Left cardiac atrium (tissue), 2 donors: Measurements from ENCODE around the gene SLC49A3. TPM values are rescaled to one million over a fixed set of nuclear protein-coding genes. Genes with fewer than 3 reads are reported as not detected.

Experiments
- total RNA-seq, 2 donors: library from RNA; stranded (reverse); fragmentation: NEBNext Ultra II Directional; extraction: Animal tissue kit (Norgen Biotek cat#: 25700); gene quantifications; one replicate each; pipeline ENCODE4 v1.2.1, GENCODE V29; 2021
- donor health status: DM: no; HTN: yes; CAD: no; lungs with severe emphysema.
- donor health status: DM: yes; HTN: yes; CAD: no.

Gene SLC49A3
- total RNA-seq, 2 donors from 2014 or later, result 14.0 to 17.2 TPM

Other genes with a start within 250 kb of the SLC49A3 start
- 10 to 100 TPM; 14.8 to 18.6 TPM for gene ZNF721, start 190.0 kb downstream of the SLC49A3 start, total RNA-seq
- gene PIGG, start 189.9 kb downstream of the SLC49A3 start, total RNA-seq, result 10 to 100 TPM; 21.6 to 23.3 TPM
- not detected for gene TMEM271, start 112.9 kb downstream of the SLC49A3 start, total RNA-seq
- gene PDE6B, start 63.6 kb downstream of the SLC49A3 start, total RNA-seq, result 1 to 10 TPM; 4.7 to 5.2 TPM
- gene ATP5ME, start 14.9 kb downstream of the SLC49A3 start, total RNA-seq, result 100 to 1,000 TPM; 770 to 781 TPM
- gene MYL5, start 14.6 kb downstream of the SLC49A3 start, total RNA-seq, result 1 to 10 TPM; 5.4 to 5.9 TPM
- gene PCGF3, start 16.7 kb upstream of the SLC49A3 start, total RNA-seq, result 10 to 100 TPM; 21.4 to 26.6 TPM
- 1 to 10 TPM; 5.6 to 9.4 TPM for gene CPLX1, start 137.0 kb upstream of the SLC49A3 start, total RNA-seq
- gene GAK, start 243.2 kb upstream of the SLC49A3 start, total RNA-seq, result 10 to 100 TPM; 38.1 to 43.2 TPM
- gene TMEM175, start 243.3 kb upstream of the SLC49A3 start, total RNA-seq, result 10 to 100 TPM; 17.9 to 20.7 TPM